Loucy (cell line): Measurements from ENCODE around the gene FAM76B.

Experiments
- EZH2phosphoT487 ChIP-seq: fragments of 200-600 bp; IDR thresholded peaks from 2 replicates; pipeline ENCODE4 v1.6.1; 2018; ENCODE audit warnings: antibody characterized with exemption, mild to moderate bottlenecking, moderate library complexity, borderline replicate concordance
- TF ChIP-seq, protein P1 (sequence below): fragments of 200-600 bp; sonication (generic); conservative IDR thresholded peaks from 2 replicates; pipeline ENCODE4 v1.5.1; 2014; ENCODE audit warnings: mild to moderate bottlenecking, antibody characterized with exemption, low read length

DNA sequence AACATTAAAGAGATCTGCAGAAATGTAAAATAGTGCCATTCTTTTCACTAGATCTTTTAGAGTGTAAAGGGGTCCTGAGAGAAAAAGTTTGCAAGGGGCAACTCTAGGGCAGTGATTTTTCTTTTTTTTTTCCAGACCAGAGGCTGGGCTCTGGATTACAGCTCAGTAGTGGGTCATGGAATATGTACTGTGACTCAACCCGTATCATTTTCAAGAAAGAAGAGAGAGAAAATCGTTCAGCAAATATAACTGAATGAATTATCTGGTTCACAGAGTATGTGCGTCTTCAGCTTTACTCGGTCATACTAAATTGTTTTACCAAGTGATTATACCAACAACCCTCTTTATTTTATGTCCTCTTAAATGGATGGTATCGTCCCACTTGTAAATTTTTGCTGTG is 4.5 kb upstream of the FAM76B start:
- TF ChIP-seq, protein P1, sequence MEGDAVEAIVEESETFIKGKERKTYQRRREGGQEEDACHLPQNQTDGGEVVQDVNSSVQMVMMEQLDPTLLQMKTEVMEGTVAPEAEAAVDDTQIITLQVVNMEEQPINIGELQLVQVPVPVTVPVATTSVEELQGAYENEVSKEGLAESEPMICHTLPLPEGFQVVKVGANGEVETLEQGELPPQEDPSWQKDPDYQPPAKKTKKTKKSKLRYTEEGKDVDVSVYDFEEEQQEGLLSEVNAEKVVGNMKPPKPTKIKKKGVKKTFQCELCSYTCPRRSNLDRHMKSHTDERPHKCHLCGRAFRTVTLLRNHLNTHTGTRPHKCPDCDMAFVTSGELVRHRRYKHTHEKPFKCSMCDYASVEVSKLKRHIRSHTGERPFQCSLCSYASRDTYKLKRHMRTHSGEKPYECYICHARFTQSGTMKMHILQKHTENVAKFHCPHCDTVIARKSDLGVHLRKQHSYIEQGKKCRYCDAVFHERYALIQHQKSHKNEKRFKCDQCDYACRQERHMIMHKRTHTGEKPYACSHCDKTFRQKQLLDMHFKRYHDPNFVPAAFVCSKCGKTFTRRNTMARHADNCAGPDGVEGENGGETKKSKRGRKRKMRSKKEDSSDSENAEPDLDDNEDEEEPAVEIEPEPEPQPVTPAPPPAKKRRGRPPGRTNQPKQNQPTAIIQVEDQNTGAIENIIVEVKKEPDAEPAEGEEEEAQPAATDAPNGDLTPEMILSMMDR: no peak
- no peak for TF ChIP-seq EZH2phosphoT487
